AG04449 (cell line): ENCODE measurements around the gene CDC20.
A peak's percentile ranks its signal among the peaks of the same experiment; 100 is the strongest.

Source experiments
- CTCF ChIA-PET: fragments of 350-600 bp; formaldehyde crosslinking; extraction: SDS; loops from one replicate; lab custom pipeline; 2021; ENCODE audit warnings: antibody characterized with exemption; lab: Yijun Ruan, JAX
- POLR2A ChIA-PET: fragments of 400-600, 350-600 bp; formaldehyde crosslinking; extraction: SDS; loops from one replicate; lab custom pipeline; 2020; ENCODE audit warnings: antibody characterized with exemption, inconsistent platforms; lab: Yijun Ruan, JAX
- DNase-seq: peaks from one replicate; pipeline ENCODE4 v3.0.0-alpha.2; 2010; ENCODE audit warnings: low read depth, low spot score
- H3K4me3 ChIP-seq: 2 replicates; pipeline ENCODE4 v1.5.1; 2011; ENCODE audit warnings: low read depth, mild to moderate bottlenecking, control low read depth, low read length
- TF ChIP-seq, protein P1 (sequence below): IDR thresholded peaks from one replicate; pipeline ENCODE4 v1.5.1; 2011; ENCODE audit warnings: mild to moderate bottlenecking, moderate library complexity, low read length, control low read depth, inconsistent platforms; ENCODE audit not compliant: insufficient read depth; ENCODE audit errors: missing control alignments

Gene CDC20

DNA sequence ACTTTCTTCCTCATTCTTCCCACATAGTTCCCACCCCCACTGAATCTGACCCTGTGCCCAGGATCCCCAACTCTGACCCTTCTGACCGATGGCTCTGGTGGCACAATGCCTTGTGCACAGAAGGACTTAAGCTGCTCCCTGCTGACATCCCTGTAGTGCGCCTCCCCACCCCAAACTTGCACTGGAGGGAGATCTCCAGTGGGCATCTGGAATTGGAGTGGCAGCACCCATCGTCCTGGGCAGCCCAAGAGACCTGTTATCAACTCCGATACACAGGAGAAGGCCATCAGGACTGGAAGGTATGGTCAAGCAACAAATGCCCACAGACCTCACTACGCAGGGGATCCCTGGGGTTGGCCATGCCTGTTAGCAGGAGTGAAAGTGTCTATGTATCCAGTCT, 12.1 kb upstream of the CDC20 start:
- H3K4me3 ChIP-seq, result no peak overlapping the region
- no peak for DNase-seq
- TF ChIP-seq, protein P1, sequence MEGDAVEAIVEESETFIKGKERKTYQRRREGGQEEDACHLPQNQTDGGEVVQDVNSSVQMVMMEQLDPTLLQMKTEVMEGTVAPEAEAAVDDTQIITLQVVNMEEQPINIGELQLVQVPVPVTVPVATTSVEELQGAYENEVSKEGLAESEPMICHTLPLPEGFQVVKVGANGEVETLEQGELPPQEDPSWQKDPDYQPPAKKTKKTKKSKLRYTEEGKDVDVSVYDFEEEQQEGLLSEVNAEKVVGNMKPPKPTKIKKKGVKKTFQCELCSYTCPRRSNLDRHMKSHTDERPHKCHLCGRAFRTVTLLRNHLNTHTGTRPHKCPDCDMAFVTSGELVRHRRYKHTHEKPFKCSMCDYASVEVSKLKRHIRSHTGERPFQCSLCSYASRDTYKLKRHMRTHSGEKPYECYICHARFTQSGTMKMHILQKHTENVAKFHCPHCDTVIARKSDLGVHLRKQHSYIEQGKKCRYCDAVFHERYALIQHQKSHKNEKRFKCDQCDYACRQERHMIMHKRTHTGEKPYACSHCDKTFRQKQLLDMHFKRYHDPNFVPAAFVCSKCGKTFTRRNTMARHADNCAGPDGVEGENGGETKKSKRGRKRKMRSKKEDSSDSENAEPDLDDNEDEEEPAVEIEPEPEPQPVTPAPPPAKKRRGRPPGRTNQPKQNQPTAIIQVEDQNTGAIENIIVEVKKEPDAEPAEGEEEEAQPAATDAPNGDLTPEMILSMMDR, result no peak
- CTCF ChIA-PET, result interaction anchor here (1.4 kb wide), 1 partner anchor 8 kb away, joined by 3 read pairs; no protein-coding TSS in a partner anchor
- POLR2A ChIA-PET, result no interaction called here

DNA sequence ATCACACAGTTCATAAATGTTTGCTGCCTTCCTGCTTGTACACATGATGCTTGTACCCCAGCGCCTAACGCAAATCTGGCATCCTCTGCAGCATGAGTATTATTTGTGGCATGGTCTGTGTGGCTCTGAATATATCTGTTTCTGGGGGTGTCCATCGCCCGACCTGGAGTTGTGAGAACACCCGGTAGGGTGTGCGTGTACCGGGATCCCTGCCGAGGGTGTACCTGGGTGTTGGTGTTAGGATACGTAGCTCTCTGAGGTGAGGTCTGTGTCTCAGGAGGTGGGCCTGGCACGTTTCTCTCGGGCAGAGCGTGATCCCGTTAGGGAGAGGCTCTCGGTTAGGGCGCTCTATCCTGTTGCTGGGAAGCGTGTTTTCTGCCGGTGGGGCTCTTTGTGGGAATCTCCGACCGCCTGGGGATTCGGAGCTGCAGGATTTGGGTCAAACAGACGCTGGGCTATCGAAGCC, 10.4 kb upstream of the CDC20 start:
- ChIA-PET CTCF (interaction anchor here (1.5 kb wide), 1 partner anchor 10 kb away, joined by 7 read pairs; the partner anchor contains the start of gene CDC20), POLR2A (no interaction called here)
- TF ChIP-seq, protein P1, result no peak
- no peak for DNase-seq
- H3K4me3 ChIP-seq, result peak overlapping the region; percentile 54

DNA sequence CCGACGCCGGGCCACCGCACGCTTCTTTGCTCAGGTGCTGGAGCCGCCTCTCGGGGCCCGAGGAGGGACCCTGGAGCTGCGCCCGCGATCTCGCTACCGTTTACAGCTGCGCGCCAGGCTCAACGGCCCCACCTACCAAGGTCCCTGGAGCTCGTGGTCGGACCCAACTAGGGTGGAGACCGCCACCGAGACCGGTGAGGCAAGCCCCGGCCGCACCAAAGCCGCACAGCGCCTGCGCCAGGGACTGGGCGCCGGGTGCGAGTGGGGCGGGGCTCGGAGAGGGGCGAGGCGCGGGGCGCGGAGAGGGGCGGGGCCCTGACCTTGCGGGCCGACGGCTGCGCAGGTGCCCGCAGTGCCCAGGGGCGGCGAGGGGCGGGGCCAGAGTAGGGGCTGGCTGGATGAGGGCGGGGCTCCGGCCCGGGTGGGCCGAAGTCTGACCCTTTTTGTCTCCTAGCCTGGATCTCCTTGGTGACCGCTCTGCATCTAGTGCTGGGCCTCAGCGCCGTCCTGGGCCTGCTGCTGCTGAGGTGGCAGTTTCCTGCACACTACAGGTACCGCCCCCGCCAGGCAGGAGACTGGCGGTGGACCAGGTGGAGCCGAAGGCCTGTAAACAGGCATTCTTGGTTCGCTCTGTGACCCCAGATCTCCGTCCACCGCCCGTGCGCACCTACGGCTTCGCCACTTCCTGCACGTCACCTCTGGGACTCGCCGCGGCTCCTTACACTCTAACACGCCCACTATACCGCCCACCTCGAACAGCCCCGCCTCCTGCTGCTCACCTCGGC, 9.8 kb upstream of the CDC20 start:
- peak overlapping the region; percentile 54 for H3K4me3 ChIP-seq
- no peak for DNase-seq
- TF ChIP-seq, protein P1, result no peak
- ChIA-PET CTCF (interaction anchor here (1.5 kb wide), 1 partner anchor 9 kb away, joined by 7 read pairs; the partner anchor contains the start of gene CDC20), POLR2A (no interaction called here)

DNA sequence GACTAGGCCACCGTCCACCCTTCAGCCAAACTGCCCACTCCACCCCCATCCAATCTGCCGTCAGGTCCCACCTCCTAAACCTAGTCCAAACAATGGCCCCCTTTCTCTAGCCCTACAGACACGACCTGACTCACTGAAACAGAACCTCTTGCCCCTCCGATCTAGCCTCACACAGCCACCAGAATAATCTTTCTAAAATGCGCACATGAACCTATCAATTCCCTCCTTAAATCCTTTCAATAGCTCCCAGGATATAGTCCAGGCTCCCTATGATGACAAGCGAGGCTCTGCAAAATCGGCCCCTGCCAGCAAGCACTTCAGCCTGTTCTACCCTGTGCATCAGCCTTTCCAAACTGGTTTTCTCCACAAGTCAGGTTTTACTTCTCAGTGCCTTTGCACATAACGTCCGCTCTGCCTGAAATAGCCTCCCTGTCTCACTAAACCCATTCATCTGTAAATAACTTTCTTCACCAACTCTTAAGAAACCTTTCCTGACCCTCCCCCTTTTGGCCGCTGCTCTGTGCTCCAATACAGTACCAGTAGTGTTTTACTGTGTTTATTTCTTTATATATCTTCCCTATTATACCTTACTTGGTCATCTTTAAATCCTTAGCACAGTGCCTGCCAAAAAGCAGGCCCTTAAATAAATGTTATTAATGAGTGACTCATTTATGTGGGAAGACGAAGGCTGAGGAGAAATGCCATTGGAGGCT, 9.0 kb upstream of the CDC20 start:
- CTCF ChIA-PET, result interaction anchor here (0.5 kb wide), 1 partner anchor 324 kb away, joined by 3 read pairs; no protein-coding TSS in a partner anchor
- TF ChIP-seq, protein P1, result no peak
- peak overlapping the region; percentile 54 for H3K4me3 ChIP-seq
- POLR2A ChIA-PET, result interaction anchor here (0.6 to 0.8 kb wide), 2 partner anchors 8 to 11 kb away, joined by 3 to 4 read pairs; no protein-coding TSS in a partner anchor
- DNase-seq, result peak; percentile 70

DNA sequence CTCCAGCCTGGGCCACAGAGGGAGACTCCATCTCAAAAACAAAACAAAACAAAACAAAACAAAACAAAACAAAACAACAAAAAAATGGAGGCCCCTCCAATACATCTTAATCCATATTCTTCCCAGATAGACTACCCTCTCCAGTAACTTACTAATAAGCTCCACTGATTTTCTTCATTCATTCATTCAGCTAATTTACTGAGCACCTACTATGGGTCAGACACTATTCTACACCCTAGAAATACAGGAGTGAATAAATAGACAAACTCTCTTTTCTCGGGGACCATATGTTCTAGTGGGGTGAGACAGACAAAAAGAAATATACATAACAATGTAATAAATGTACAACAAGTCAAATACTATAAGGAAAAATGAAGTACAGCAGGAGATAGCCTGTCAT, 7.8 kb upstream of the CDC20 start:
- POLR2A ChIA-PET, result interaction anchor here (0.8 kb wide), 1 partner anchor 9 kb away, joined by 3 read pairs; no protein-coding TSS in a partner anchor
- no peak for DNase-seq
- H3K4me3 ChIP-seq, result no peak overlapping the region
- TF ChIP-seq, protein P1, result no peak
- CTCF ChIA-PET, result no interaction called here
